ENCODE measurements around the gene PTCHD4. TPM values are rescaled to one million over a fixed set of nuclear protein-coding genes. Genes with fewer than 3 reads are reported as not detected.

The PTCHD4 gene
- total RNA-seq, 3 donors from 2014 or later (not counting 1 experiment from before 2014, with no cell fraction given), result not detected

- WGBS (ENCODE audit: insufficient coverage), result 59% methylated on average over 2 of the region's 3 CpGs
- Mint-ChIP-seq H3K9me3 (peaks cover 8% of the 10 kb centered on the region in 2 donors), H3K4me1 (no peaks in the 10 kb centered on the region), H3K27ac (no peak overlapping the region), H3K36me3 (no peaks in the 10 kb centered on the region), H3K27me3 (ENCODE audit: low read depth in 2 of 2) (no peaks in the 10 kb centered on the region), H3K4me3 (no peak overlapping the region)
- H3K9me3 ChIP-seq (ENCODE audit: control insufficient read depth, insufficient read depth, low read length), result no peaks in the 10 kb centered on the region
- no peak for DNase-seq
- no peaks in the 10 kb centered on the region for H3K27me3 ChIP-seq (ENCODE audit: control insufficient read depth, insufficient read depth, low read length)
- ATAC-seq, result no peak
- intact Hi-C loops (cut with micrococcal nuclease), result no loop called here
- H3K4me1 ChIP-seq (ENCODE audit: control insufficient read depth, insufficient read depth, low read length), result no peaks in the 10 kb centered on the region
- no peak overlapping the region for H3K27ac ChIP-seq (ENCODE audit: low read length)
- H3K36me3 ChIP-seq (ENCODE audit: control insufficient read depth, insufficient read depth, low read length), result no peaks in the 10 kb centered on the region
- no peak overlapping the region for H3K4me3 ChIP-seq (ENCODE audit: low read length)
- no peak for TF ChIP-seq CTCF (IDR thresholded peaks at IDR 0.05)
Measured at GRCh38 chr6:48092550-48093217, 18.3 kb downstream of the PTCHD4 start.

- Mint-ChIP-seq H3K27me3 (ENCODE audit: low read depth in 2 of 2) (no peaks in the 10 kb centered on the region), H3K4me3 (no peak overlapping the region), H3K9me3 (peaks cover 2 to 9% of the 10 kb centered on the region in 2 donors), H3K4me1 (no peaks in the 10 kb centered on the region), H3K27ac (no peak overlapping the region), H3K36me3 (no peaks in the 10 kb centered on the region)
- DNase-seq, result no peak
- no peaks in the 10 kb centered on the region for H3K4me1 ChIP-seq (ENCODE audit: control insufficient read depth, insufficient read depth, low read length)
- WGBS (ENCODE audit: insufficient coverage), result 67% methylated on average over 4 of the region's 4 CpGs
- no peaks in the 10 kb centered on the region for H3K36me3 ChIP-seq (ENCODE audit: control insufficient read depth, insufficient read depth, low read length)
- H3K9me3 ChIP-seq (ENCODE audit: control insufficient read depth, insufficient read depth, low read length), result no peaks in the 10 kb centered on the region
- H3K4me3 ChIP-seq (ENCODE audit: low read length), result no peak overlapping the region
- no peak for ATAC-seq
- no peak overlapping the region for H3K27ac ChIP-seq (ENCODE audit: low read length)
- intact Hi-C loops (cut with micrococcal nuclease), result no loop called here
- no peak for TF ChIP-seq CTCF (IDR thresholded peaks at IDR 0.05)
- no peaks in the 10 kb centered on the region for H3K27me3 ChIP-seq (ENCODE audit: control insufficient read depth, insufficient read depth, low read length)
Measured at GRCh38 chr6:48090546-48090945, 20.5 kb downstream of the PTCHD4 start.

- H3K36me3 Mint-ChIP-seq, result no peaks in the 10 kb centered on the region
- 0% methylated on average over 1 of the region's 1 CpG for WGBS (ENCODE audit: insufficient coverage)
- no peaks in the 10 kb centered on the region for H3K4me1 Mint-ChIP-seq
- no peak for TF ChIP-seq CTCF (IDR thresholded peaks at IDR 0.05)
- intact Hi-C loops (cut with micrococcal nuclease), result no loop called here
- H3K36me3 ChIP-seq (ENCODE audit: control insufficient read depth, insufficient read depth, low read length), result no peaks in the 10 kb centered on the region
- no peak overlapping the region for H3K27ac ChIP-seq (ENCODE audit: low read length)
- ATAC-seq (no peak), DNase-seq (no peak)
- H3K27me3 Mint-ChIP-seq (ENCODE audit: low read depth in 2 of 2), result no peaks in the 10 kb centered on the region
- no peak overlapping the region for H3K27ac Mint-ChIP-seq
- H3K9me3 ChIP-seq (ENCODE audit: control insufficient read depth, insufficient read depth, low read length), result no peaks in the 10 kb centered on the region
- peaks cover 4% of the 10 kb centered on the region in 2 donors for H3K9me3 Mint-ChIP-seq
- no peak overlapping the region for H3K4me3 ChIP-seq (ENCODE audit: low read length)
- no peaks in the 10 kb centered on the region for H3K27me3 ChIP-seq (ENCODE audit: control insufficient read depth, insufficient read depth, low read length)
- no peak overlapping the region for H3K4me3 Mint-ChIP-seq
- H3K4me1 ChIP-seq (ENCODE audit: control insufficient read depth, insufficient read depth, low read length), result no peaks in the 10 kb centered on the region
Measured at GRCh38 chr6:48087448-48087847, 23.5 kb downstream of the PTCHD4 start.

- Mint-ChIP-seq H3K4me1 (no peaks in the 10 kb centered on the region), H3K36me3 (no peaks in the 10 kb centered on the region), H3K27ac (no peak overlapping the region), H3K4me3 (no peak overlapping the region), H3K9me3 (peaks cover 2 to 5% of the 10 kb centered on the region in 2 donors), H3K27me3 (ENCODE audit: low read depth in 2 of 2) (no peaks in the 10 kb centered on the region)
- intact Hi-C loops (cut with micrococcal nuclease), result no loop called here
- H3K9me3 ChIP-seq (ENCODE audit: control insufficient read depth, insufficient read depth, low read length), result no peaks in the 10 kb centered on the region
- ATAC-seq, result no peak
- H3K27me3 ChIP-seq (ENCODE audit: control insufficient read depth, insufficient read depth, low read length), result no peaks in the 10 kb centered on the region
- DNase-seq, result no peak
- TF ChIP-seq CTCF (IDR thresholded peaks at IDR 0.05), result no peak
- WGBS (ENCODE audit: insufficient coverage), result 67% methylated on average over 1 of the region's 1 CpG
- H3K4me3 ChIP-seq (ENCODE audit: low read length), result no peak overlapping the region
- H3K4me1 ChIP-seq (ENCODE audit: control insufficient read depth, insufficient read depth, low read length), result no peaks in the 10 kb centered on the region
- no peak overlapping the region for H3K27ac ChIP-seq (ENCODE audit: low read length)
- H3K36me3 ChIP-seq (ENCODE audit: control insufficient read depth, insufficient read depth, low read length), result no peaks in the 10 kb centered on the region
Measured at GRCh38 chr6:48086187-48086586, 24.8 kb downstream of the PTCHD4 start.
